Panc1 (cell line): ENCODE measurements around the gene SDC1. TPM values are rescaled to one million over a fixed set of nuclear protein-coding genes. Genes with fewer than 3 reads are reported as not detected.

Experiments
- ATAC-seq: fragments of 200-7000 bp; cut with Tn5 transposase; 2 replicates; pipeline ENCODE4 v1.9.1; 2020; ENCODE audit warnings: mild to moderate bottlenecking, moderate library complexity
- BruUV-seq: library from RNA; stranded (reverse); fragments of 400-500 nt; replicated peaks from 2 replicates; lab custom pipeline; 2021; lab: Mats Ljungman, UMichigan
- CTCF ChIA-PET: fragments of 300-600 bp; sonication (Branson Sonifier 250); formaldehyde crosslinking; loops from one replicate; lab custom pipeline; 2022; ENCODE audit warnings: antibody characterized with exemption; lab: Charles Lee
- POLR2A ChIA-PET: fragments of 300-600 bp; sonication (Branson Sonifier 250); formaldehyde crosslinking; loops from one replicate; lab custom pipeline; 2022; ENCODE audit warnings: antibody characterized with exemption; lab: Charles Lee
- DNase-seq: peaks from one replicate; pipeline ENCODE4 v3.0.0-alpha.2; 2010; ENCODE audit warnings: low read depth, low spot score
- H3K27ac ChIP-seq: 2 replicates; pipeline ENCODE4 v1.5.1; 2011; ENCODE audit warnings: mild to moderate bottlenecking, low read length, inconsistent platforms
- H3K27me3 ChIP-seq: fragments of 200-500 bp; sonication (Bioruptor generic); 2 replicates; pipeline ENCODE4 v1.6.0; 2014; ENCODE audit warnings: low read length, inconsistent platforms; ENCODE audit not compliant: control insufficient read depth, insufficient read depth
- H3K36me3 ChIP-seq: fragments of 200-500 bp; sonication (Bioruptor generic); 2 replicates; pipeline ENCODE4 v1.5.1; 2014; ENCODE audit warnings: inconsistent platforms, mild to moderate bottlenecking, low read length, moderate library complexity; ENCODE audit not compliant: control insufficient read depth, insufficient read depth
- H3K4me1 ChIP-seq: 2 replicates; pipeline ENCODE4 v1.5.1; 2011; ENCODE audit warnings: inconsistent platforms, mild to moderate bottlenecking, low read length, moderate library complexity; ENCODE audit not compliant: control insufficient read depth, insufficient read depth
- H3K4me3 ChIP-seq, 2 experiments: 2 replicates each; pipeline ENCODE4 v1.5.1; 2011 to 2012; ENCODE audit warnings: low read depth in 2 of 2, low read length in 2 of 2, mild to moderate bottlenecking in 2 of 2, inconsistent platforms in 1 of 2, moderate library complexity in 1 of 2
- H3K9me3 ChIP-seq: fragments of 200-500 bp; sonication (Bioruptor generic); 2 replicates; pipeline ENCODE4 v1.5.1; 2014; ENCODE audit warnings: low read depth, mild to moderate bottlenecking, inconsistent platforms, low read length, moderate library complexity; ENCODE audit not compliant: control insufficient read depth, insufficient read depth
- POLR2AphosphoS5 ChIP-seq: IDR thresholded peaks from 2 replicates; pipeline ENCODE4 v1.6.1; 2012; ENCODE audit warnings: mild to moderate bottlenecking, low read depth, low read length, moderate library complexity
- SIN3A ChIP-seq: IDR thresholded peaks from 2 replicates; pipeline ENCODE4 v1.6.1; 2012; ENCODE audit warnings: low read depth, mild to moderate bottlenecking, low read length, moderate library complexity, borderline replicate concordance; ENCODE audit not compliant: insufficient read depth
- TCF7L2 ChIP-seq: IDR thresholded peaks from 2 replicates; pipeline ENCODE4 v1.6.1; 2011; ENCODE audit warnings: mild to moderate bottlenecking, low read depth, low read length, inconsistent platforms
- in situ Hi-C: cut with HindIII; loops from 2 replicates; pipeline ENCODE4 v1.10.0; 2016; ENCODE audit warnings: low sequenced_read_pairs, low pct_unique_long_range_greater_than_20kb
- intact Hi-C: fragments of 100-400 bp; cut with micrococcal nuclease; formaldehyde crosslinking; loops from one replicate; pipeline ENCODE4 v1.10.0; 2022; ENCODE audit not compliant: unreplicated experiment
- total RNA-seq: library from RNA; stranded (reverse); gene quantifications from one replicate; pipeline ENCODE4 v1.2.1, GENCODE V29; 2021; ENCODE audit not compliant: unreplicated experiment
- TF ChIP-seq, protein P1 (sequence below): fragments of 450-650 bp; IDR thresholded peaks from 2 replicates; pipeline ENCODE4 v1.5.1; 2017; ENCODE audit warnings: mild to moderate bottlenecking
- TF ChIP-seq, protein P2 (sequence below), 2 experiments: IDR thresholded peaks; 2 replicates each; pipeline ENCODE4 v1.6.1; 2011 to 2012; ENCODE audit warnings: low read depth in 2 of 2, control low read depth in 1 of 2, low read length in 1 of 2, mild to moderate bottlenecking in 1 of 2, moderate library complexity in 1 of 2; ENCODE audit not compliant: insufficient read depth in 1 of 2

The SDC1 gene
- total RNA-seq, 1 experiment from 2014 or later, result 93.0 TPM

GRCh38 chr2:20214566-20215182 lies 10.3 kb downstream of the SDC1 start:
- BruUV-seq, result no TSS peak
- in situ Hi-C loops, result no loop called here
- ChIA-PET POLR2A (no interaction called here), CTCF (interaction anchor here (0.7 kb wide), 1 partner anchor 11 kb away, joined by 3 read pairs; no protein-coding TSS in a partner anchor)
- no peaks in the 10 kb centered on the region for H3K36me3 ChIP-seq
- DNase-seq (no peak), ATAC-seq (no peak)
- H3K4me3 ChIP-seq, result no peak overlapping the region
- H3K27ac ChIP-seq, result no peak overlapping the region
- peaks cover 13% of the 10 kb centered on the region; the same call in 1 of the 2 replicates for H3K4me1 ChIP-seq
- no peaks in the 10 kb centered on the region for H3K9me3 ChIP-seq
- intact Hi-C loops, result no loop called here
- TF ChIP-seq, protein P1, sequence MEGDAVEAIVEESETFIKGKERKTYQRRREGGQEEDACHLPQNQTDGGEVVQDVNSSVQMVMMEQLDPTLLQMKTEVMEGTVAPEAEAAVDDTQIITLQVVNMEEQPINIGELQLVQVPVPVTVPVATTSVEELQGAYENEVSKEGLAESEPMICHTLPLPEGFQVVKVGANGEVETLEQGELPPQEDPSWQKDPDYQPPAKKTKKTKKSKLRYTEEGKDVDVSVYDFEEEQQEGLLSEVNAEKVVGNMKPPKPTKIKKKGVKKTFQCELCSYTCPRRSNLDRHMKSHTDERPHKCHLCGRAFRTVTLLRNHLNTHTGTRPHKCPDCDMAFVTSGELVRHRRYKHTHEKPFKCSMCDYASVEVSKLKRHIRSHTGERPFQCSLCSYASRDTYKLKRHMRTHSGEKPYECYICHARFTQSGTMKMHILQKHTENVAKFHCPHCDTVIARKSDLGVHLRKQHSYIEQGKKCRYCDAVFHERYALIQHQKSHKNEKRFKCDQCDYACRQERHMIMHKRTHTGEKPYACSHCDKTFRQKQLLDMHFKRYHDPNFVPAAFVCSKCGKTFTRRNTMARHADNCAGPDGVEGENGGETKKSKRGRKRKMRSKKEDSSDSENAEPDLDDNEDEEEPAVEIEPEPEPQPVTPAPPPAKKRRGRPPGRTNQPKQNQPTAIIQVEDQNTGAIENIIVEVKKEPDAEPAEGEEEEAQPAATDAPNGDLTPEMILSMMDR, result no peak
- TF ChIP-seq TCF7L2 (no peak), SIN3A (no peak)
- no peaks in the 10 kb centered on the region for H3K27me3 ChIP-seq

DNA sequence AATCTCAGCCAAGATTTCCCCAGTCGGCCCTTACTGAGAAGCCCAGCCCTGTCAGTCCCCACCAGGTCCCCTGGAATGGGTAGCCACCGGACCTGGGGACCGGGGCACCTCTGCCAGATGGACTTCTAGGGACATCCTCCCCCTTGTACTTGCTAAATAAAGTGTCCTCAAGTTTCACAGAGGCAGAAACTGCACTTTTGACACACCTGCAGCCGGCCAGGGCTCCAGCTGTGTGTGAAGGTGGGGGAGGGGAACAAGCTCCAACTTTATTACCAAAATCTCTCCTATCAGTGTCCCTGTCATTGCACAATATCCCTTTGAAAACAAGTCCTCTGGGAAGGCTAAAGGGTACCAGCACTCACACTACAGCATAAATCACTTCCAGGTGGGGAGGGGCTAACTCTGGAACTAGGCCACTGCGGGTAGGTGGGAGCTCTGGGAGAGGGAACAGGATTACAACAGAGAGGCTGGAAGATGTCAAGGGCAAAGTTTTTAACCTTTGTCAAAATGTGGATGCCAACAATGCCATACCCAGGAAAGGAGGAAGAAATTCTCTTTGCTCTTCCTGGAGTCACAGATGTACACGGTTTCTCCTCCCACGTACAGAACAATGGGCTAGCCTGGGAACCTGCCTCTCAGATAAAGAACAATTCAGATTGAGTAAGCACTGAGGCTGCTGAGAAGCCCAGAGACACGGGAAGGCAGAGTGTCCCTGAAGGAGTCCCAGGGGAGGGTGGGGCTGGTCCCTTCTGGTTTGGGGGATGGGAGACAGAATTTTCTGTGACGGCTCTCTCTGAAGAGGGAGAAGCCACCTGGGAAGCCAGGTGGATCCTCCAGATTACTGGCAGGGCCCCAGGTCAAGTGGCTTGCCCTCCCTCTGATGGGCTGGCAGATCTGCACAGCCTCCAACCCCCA lies 11.0 kb downstream of the SDC1 start:
- intact Hi-C loops, result no loop called here
- no peak for DNase-seq
- POLR2A ChIA-PET, result no interaction called here

More for the DNA sequence above, 11.0 kb downstream of the SDC1 start:
- no peaks in the 10 kb centered on the region for H3K36me3 ChIP-seq
- H3K9me3 ChIP-seq, result no peaks in the 10 kb centered on the region
- no TSS peak for BruUV-seq
- CTCF ChIA-PET, result interaction anchor here (0.6 kb wide), 1 partner anchor 28 kb away, joined by 3 read pairs; no protein-coding TSS in a partner anchor
- ATAC-seq, result no peak
- no peak overlapping the region for H3K27ac ChIP-seq
- TF ChIP-seq, protein P2, sequence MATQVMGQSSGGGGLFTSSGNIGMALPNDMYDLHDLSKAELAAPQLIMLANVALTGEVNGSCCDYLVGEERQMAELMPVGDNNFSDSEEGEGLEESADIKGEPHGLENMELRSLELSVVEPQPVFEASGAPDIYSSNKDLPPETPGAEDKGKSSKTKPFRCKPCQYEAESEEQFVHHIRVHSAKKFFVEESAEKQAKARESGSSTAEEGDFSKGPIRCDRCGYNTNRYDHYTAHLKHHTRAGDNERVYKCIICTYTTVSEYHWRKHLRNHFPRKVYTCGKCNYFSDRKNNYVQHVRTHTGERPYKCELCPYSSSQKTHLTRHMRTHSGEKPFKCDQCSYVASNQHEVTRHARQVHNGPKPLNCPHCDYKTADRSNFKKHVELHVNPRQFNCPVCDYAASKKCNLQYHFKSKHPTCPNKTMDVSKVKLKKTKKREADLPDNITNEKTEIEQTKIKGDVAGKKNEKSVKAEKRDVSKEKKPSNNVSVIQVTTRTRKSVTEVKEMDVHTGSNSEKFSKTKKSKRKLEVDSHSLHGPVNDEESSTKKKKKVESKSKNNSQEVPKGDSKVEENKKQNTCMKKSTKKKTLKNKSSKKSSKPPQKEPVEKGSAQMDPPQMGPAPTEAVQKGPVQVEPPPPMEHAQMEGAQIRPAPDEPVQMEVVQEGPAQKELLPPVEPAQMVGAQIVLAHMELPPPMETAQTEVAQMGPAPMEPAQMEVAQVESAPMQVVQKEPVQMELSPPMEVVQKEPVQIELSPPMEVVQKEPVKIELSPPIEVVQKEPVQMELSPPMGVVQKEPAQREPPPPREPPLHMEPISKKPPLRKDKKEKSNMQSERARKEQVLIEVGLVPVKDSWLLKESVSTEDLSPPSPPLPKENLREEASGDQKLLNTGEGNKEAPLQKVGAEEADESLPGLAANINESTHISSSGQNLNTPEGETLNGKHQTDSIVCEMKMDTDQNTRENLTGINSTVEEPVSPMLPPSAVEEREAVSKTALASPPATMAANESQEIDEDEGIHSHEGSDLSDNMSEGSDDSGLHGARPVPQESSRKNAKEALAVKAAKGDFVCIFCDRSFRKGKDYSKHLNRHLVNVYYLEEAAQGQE (IDR thresholded peaks at IDR 0.05; ENCODE audit: insufficient read depth in 1 of 2, low read depth in 2 of 2, low read length in 1 of 2), result no peak
- no peak for TF ChIP-seq POLR2AphosphoS5
- TF ChIP-seq SIN3A, result no peak
- TF ChIP-seq TCF7L2, result no peak
- TF ChIP-seq, protein P1, result no peak
- no peaks in the 10 kb centered on the region for H3K27me3 ChIP-seq
- no peak overlapping the region for H3K4me3 ChIP-seq
- in situ Hi-C loops, result no loop called here
- peaks cover 18% of the 10 kb centered on the region for H3K4me1 ChIP-seq
